Testis (tissue), 2 donors: Measurements from ENCODE around the gene KCNG4.
"Not testable (repeated sequence)": the region's sequence is repeated elsewhere in the genome, so short reads cannot be mapped to it uniquely, and the experiment has no call there.

Source experiments
- CTCF ChIP-seq, 3 experiments: fragments of 450-650 bp in 2 of 3; fragments of 200-600 bp in 1 of 3; sonication (generic) in 1 of 3; IDR thresholded peaks; one replicate each; pipeline ENCODE4 v1.5.1; 2016 to 2019; ENCODE audit warnings: antibody characterized with exemption in 3 of 3, mild to moderate bottlenecking in 2 of 3, moderate library complexity in 1 of 3
- POLR2A ChIP-seq: fragments of 450-650 bp; IDR thresholded peaks from one replicate; pipeline ENCODE4 v1.6.1; 2017; ENCODE audit warnings: antibody characterized with exemption, mild to moderate bottlenecking, moderate library complexity

- TF ChIP-seq POLR2A; CTCF (IDR thresholded peaks at IDR 0.05): not testable (repeated sequence)
These were observed 34.7 kb downstream of the KCNG4 start for GRCh38 chr16:84205123-84205522.
